ENCODE results near the gene RORB.

The RORB gene

GRCh38 chr9:74721696-74722660, 224.8 kb downstream of the RORB start:
- no peak for DNase-seq

DNA sequence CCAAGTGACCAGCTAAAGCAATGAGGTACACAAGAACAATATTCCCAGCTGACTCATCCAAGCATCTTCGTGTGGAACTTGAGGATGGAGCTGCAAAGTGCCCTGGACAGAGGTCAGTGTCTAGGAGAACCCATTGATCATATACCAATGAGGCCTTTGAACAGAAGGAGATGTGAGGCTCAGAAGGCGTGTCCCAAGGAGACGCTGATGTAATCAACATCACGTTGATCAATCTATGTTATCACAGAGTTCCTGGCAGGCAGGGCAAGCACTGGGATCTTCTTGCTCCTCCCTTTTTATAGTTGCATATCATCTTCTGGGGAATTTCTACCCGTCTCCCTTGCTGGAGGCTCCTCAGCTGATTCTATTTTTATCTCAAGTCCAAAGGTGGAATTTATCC, 227.2 kb downstream of the RORB start:
- no peak for DNase-seq

- DNase-seq, result no peak
Measured at GRCh38 chr9:74726581-74726980, 229.4 kb downstream of the RORB start.

- DNase-seq, result no peak
Measured at GRCh38 chr9:74728176-74728575, 231.0 kb downstream of the RORB start.

GRCh38 chr9:74729136-74729695, 232.1 kb downstream of the RORB start:
- no peak for DNase-seq

GRCh38 chr9:74735761-74736160, 238.6 kb downstream of the RORB start:
- no peak for DNase-seq

DNA sequence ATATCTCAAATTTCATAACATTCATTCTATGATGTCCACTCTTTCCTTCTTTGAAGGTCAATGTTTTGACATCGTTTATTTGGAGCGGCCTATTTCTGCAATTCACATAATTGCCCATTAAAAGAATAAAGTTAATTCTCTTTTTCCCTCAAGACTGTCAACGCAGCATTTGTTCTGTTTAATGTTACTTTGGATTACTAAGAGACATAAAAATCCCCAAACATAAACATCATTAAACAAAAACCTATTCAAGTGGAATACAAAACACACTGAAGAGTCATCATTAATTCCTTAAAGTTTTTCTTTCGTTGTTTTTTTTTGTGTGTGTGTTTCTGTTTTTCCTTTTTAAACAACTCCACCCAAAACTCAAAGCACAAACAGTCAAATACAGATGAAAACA, 239.5 kb downstream of the RORB start:
- DNase-seq, result no peak

DNA sequence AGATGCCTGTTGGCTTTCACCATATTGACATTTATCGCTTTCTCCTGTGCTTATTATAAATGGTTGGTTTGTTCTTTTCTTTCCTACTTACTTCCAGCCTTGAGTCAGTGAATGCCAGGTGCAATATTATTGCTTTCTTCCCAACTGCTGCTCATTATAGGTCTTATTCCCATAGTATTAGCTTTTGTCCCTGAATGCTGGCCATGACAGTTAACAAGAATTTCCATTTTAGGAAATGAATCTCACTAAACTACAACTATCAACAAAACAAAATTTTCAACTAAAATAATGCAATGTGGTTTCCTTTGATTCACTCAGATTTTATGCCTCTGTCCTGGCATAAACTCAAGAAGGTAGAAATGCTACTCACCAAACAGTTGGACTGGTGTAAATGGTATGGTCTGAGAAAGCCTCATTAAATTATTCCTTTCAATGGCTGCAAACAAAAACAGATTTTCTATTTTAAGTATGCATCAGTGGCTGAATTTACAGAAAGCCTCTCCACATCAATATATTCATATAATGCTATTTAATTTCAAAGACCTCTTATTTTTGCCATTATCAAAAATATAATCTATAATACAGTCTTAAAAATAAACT, 245.2 kb downstream of the RORB start:
- DNase-seq, result no peak
